Colonic mucosa (tissue), 4 donors: ENCODE measurements around the gene DYSF. TPM values are rescaled to one million over a fixed set of nuclear protein-coding genes. Genes with fewer than 3 reads are reported as not detected.
A peak's percentile ranks its signal among the peaks of the same experiment; 100 is the strongest.

Experiments
- DNase-seq: peaks from one replicate; pipeline ENCODE4 v3.0.0-alpha.2; 2020
- H3K27ac ChIP-seq: fragments of 200-600 bp; one replicate; pipeline ENCODE4 v1.8.0; 2021
- H3K27me3 ChIP-seq: fragments of 200-600 bp; one replicate; pipeline ENCODE4 v1.8.0; 2021
- H3K36me3 ChIP-seq: fragments of 200-600 bp; one replicate; pipeline ENCODE4 v1.8.0; 2021
- H3K4me1 ChIP-seq: fragments of 200-600 bp; one replicate; pipeline ENCODE4 v1.8.0; 2021; ENCODE audit warnings: mild to moderate bottlenecking
- H3K4me3 ChIP-seq: fragments of 200-600 bp; one replicate; pipeline ENCODE4 v1.8.0; 2021
- H3K9ac ChIP-seq, 2 donors: one replicate each; pipeline ENCODE4 v1.7.0; 2013; ENCODE audit warnings: control low read depth in 2 of 2, low read depth in 2 of 2, low read length in 2 of 2
- H3K9me3 ChIP-seq: fragments of 200-600 bp; one replicate; pipeline ENCODE4 v1.8.0; 2021
- intact Hi-C: fragments of 100-400 bp; cut with DNase I; formaldehyde crosslinking; loops from one replicate; pipeline ENCODE4 v1.14.1; 2022
- total RNA-seq, 2 donors: library from RNA; stranded (reverse); fragmentation: NEBNext Ultra II Directional in 1 of 2; extraction: Animal tissue kit (Norgen Biotek cat#: 25700) in 1 of 2; gene quantifications; one replicate each; pipeline ENCODE4 v1.2.1, GENCODE V29; 2021
- TF ChIP-seq, protein P1 (sequence below): fragments of 200-600 bp; IDR thresholded peaks from one replicate; pipeline ENCODE4 v1.8.0; 2022; ENCODE audit warnings: antibody characterized with exemption, mild to moderate bottlenecking
- donor health status: healthy.
- donor health status: DM: no; HTN: no; CAD: no.
- donor health status: DM: no; HTN: no; CAD: no.

Gene DYSF
- total RNA-seq, 2 donors from 2014 or later, result 2.4 to 7.5 TPM

GRCh38 chr2:71614976-71615766 lies 161.8 kb downstream of the DYSF start:
- H3K4me3 ChIP-seq, result no peak overlapping the region
- TF ChIP-seq, protein P1, sequence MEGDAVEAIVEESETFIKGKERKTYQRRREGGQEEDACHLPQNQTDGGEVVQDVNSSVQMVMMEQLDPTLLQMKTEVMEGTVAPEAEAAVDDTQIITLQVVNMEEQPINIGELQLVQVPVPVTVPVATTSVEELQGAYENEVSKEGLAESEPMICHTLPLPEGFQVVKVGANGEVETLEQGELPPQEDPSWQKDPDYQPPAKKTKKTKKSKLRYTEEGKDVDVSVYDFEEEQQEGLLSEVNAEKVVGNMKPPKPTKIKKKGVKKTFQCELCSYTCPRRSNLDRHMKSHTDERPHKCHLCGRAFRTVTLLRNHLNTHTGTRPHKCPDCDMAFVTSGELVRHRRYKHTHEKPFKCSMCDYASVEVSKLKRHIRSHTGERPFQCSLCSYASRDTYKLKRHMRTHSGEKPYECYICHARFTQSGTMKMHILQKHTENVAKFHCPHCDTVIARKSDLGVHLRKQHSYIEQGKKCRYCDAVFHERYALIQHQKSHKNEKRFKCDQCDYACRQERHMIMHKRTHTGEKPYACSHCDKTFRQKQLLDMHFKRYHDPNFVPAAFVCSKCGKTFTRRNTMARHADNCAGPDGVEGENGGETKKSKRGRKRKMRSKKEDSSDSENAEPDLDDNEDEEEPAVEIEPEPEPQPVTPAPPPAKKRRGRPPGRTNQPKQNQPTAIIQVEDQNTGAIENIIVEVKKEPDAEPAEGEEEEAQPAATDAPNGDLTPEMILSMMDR, result no peak
- H3K36me3 ChIP-seq, result no peaks in the 10 kb centered on the region
- no peak overlapping the region for H3K27ac ChIP-seq
- H3K9me3 ChIP-seq, result no peaks in the 10 kb centered on the region
- H3K9ac ChIP-seq, result no peak overlapping the region
- no peaks in the 10 kb centered on the region for H3K4me1 ChIP-seq
- intact Hi-C loops, result loop anchor here (5.0 kb wide), 1 partner anchor 192 kb away; no protein-coding TSS in a partner anchor
- peak; percentile 50 for DNase-seq
- H3K27me3 ChIP-seq, result no peaks in the 10 kb centered on the region

GRCh38 chr2:71615767-71616730 lies 162.7 kb downstream of the DYSF start:
- H3K4me3 ChIP-seq, result no peak overlapping the region
- H3K27me3 ChIP-seq, result no peaks in the 10 kb centered on the region
- DNase-seq, result peak; percentile 28
- H3K27ac ChIP-seq, result no peak overlapping the region
- intact Hi-C loops, result no loop called here
- H3K36me3 ChIP-seq, result no peaks in the 10 kb centered on the region
- no peak overlapping the region for H3K9ac ChIP-seq
- TF ChIP-seq, protein P1, result no peak
- H3K9me3 ChIP-seq, result no peaks in the 10 kb centered on the region
- H3K4me1 ChIP-seq, result no peaks in the 10 kb centered on the region

GRCh38 chr2:71617266-71617665 lies 163.9 kb downstream of the DYSF start:
- TF ChIP-seq, protein P1, result no peak
- H3K27ac ChIP-seq, result no peak overlapping the region
- H3K36me3 ChIP-seq, result no peaks in the 10 kb centered on the region
- DNase-seq, result peak; percentile 10
- H3K9ac ChIP-seq, result no peak overlapping the region
- H3K4me1 ChIP-seq, result no peaks in the 10 kb centered on the region
- H3K9me3 ChIP-seq, result no peaks in the 10 kb centered on the region
- intact Hi-C loops, result no loop called here
- no peaks in the 10 kb centered on the region for H3K27me3 ChIP-seq
- no peak overlapping the region for H3K4me3 ChIP-seq

DNA sequence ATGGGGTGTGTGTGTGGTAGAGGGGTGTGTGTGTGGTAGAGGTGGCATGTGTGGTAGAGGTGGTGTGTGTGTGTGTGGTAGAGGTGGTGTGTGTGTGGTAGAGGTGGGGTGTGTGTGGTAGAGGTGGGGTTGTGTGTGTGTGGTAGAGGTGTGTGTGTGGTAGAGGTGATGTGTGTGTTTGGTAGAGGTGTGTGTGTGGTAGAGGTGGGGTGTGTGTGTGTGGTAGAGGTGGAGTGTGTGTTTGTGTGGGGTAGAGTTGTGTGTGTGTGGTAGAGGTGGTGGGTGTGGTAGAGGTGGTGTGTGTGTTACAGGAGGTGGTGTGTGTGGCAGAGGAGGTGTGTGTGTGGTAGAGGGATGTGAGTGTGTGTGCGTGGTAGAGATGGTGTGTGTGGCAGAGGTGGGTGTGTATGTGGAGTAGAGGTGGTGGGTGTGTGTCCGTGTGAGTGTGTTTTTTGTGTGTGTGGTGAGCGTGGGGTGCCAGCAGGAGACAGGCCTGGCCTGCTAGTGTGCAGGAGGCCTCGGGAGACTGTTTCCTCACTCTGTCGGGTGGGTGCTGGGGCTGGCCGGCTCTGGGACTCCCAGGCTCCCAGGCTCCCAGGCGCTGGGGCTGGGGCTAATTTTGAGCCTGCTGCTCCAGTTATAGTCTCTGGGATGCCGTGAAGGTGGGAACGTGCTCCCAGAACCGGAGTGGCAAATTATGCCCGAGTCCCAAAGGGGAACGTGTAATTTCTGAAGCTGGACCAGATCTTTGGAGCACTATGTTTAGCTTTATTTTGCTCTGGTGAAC lies 165.2 kb downstream of the DYSF start:
- intact Hi-C loops, result no loop called here
- H3K27me3 ChIP-seq, result no peaks in the 10 kb centered on the region
- DNase-seq, result peak; percentile 12
- TF ChIP-seq, protein P1, result no peak
- H3K9ac ChIP-seq, result no peak overlapping the region
- H3K9me3 ChIP-seq, result no peaks in the 10 kb centered on the region
- H3K36me3 ChIP-seq, result no peaks in the 10 kb centered on the region
- H3K4me1 ChIP-seq, result no peaks in the 10 kb centered on the region
- no peak overlapping the region for H3K27ac ChIP-seq
- H3K4me3 ChIP-seq, result no peak overlapping the region

DNA sequence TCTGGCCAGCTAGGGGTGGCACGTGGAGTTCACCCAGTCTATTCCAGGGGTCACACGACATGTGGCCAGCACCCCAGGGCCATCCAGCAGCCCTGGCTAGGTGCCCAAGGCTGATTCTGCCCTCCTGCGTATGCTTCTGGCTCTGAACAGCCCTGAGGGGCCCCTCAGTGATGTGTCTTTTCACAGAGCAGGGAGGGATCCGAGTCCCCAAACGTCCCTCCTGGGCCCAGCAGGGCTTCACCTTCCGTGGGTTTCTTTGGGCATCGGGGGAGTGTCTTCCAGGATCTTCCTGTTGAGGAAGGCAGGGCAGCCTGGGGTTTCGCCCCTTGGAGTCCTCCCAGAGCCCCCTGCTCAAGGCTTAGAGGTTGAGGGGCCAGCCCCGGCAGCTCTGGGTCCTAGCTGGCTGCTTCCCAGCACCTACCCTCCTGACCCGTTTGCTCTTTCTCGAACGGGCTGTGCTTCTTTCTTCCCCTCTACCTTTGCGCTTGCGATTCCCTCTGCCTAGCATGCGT lies 165.9 kb downstream of the DYSF start:
- Histone ChIP-seq H3K27me3 (no peaks in the 10 kb centered on the region), H3K4me1 (no peaks in the 10 kb centered on the region), H3K4me3 (no peak overlapping the region), H3K27ac (no peak overlapping the region), H3K9me3 (no peaks in the 10 kb centered on the region), H3K9ac (no peak overlapping the region), H3K36me3 (no peaks in the 10 kb centered on the region)
- TF ChIP-seq, protein P1, result no peak
- DNase-seq, result peak; percentile 14
- intact Hi-C loops, result no loop called here
